Transverse colon (tissue), 4 donors: Measurements from ENCODE around the gene SAMD14. TPM values are rescaled to one million over a fixed set of nuclear protein-coding genes. Genes with fewer than 3 reads are reported as not detected.
A peak's percentile ranks its signal among the peaks of the same experiment; 100 is the strongest.

Experiments used
- DNase-seq: peaks from one replicate; pipeline ENCODE4 v3.0.0-alpha.2; 2019
- H3K27ac ChIP-seq, 4 donors: fragments of 200-600 bp; sonication (generic); 2 replicates each; pipeline ENCODE4 v1.5.1; 2016 to 2018; ENCODE audit warnings: inconsistent platforms in 4 of 4
- H3K27me3 ChIP-seq: fragments of 200-600 bp; sonication (generic); 2 replicates; pipeline ENCODE4 v1.5.1; 2017; ENCODE audit warnings: inconsistent platforms
- H3K36me3 ChIP-seq, 4 donors: fragments of 200-600 bp; sonication (generic); 2 replicates each; pipeline ENCODE4 v1.5.1; 2017 to 2019; ENCODE audit warnings: inconsistent platforms in 4 of 4
- H3K4me1 ChIP-seq, 4 donors: fragments of 200-600 bp; sonication (generic); 2 replicates each; pipeline ENCODE4 v1.5.1; 2017 to 2020; ENCODE audit warnings: inconsistent platforms in 4 of 4
- H3K4me3 ChIP-seq, 4 donors: fragments of 200-600 bp; sonication (generic); 1 replicate in 1 of 4; 2 replicates in 3 of 4; pipeline versions ENCODE4 v1.5.1 to v1.6.1; 2017 to 2019; ENCODE audit warnings: inconsistent platforms in 4 of 4
- H3K9me3 ChIP-seq, 2 donors: fragments of 200-600 bp; sonication (generic); 2 replicates each; pipeline ENCODE4 v1.5.1; 2017 to 2019; ENCODE audit warnings: inconsistent platforms in 2 of 2
- EP300 ChIP-seq: sonication (generic); formaldehyde crosslinking; IDR thresholded peaks from one replicate; pipeline ENCODE4 v1.6.1; 2017; ENCODE audit warnings: antibody characterized with exemption, low read depth
- POLR2A ChIP-seq: fragments of 450-650 bp; IDR thresholded peaks from one replicate; pipeline ENCODE4 v1.6.1; 2016; ENCODE audit warnings: antibody characterized with exemption, mild to moderate bottlenecking, moderate library complexity
- POLR2AphosphoS5 ChIP-seq, 3 donors: sonication (generic); formaldehyde crosslinking; IDR thresholded peaks; one replicate each; pipeline ENCODE4 v1.6.1; 2016; ENCODE audit warnings: antibody characterized with exemption in 3 of 3
- WGBS, 2 donors: methylation state at CpG; one replicate each; pipeline ENCODE4 v1.1.5; 2018; ENCODE audit warnings: low coverage in 1 of 2; 5-methylcytosine and 5-hydroxymethylcytosine counted together
- in situ Hi-C, 4 donors: fragments of 200-750 bp; cut with MboI; loops; one replicate each; pipeline versions ENCODE4 v1.15.0 to v1.15.1; 2017; ENCODE audit warnings: low sequenced_read_pairs in 3 of 4, low pct_ligation_motif_present in 1 of 4, low pct_unique_long_range_greater_than_20kb in 1 of 4
- intact Hi-C: fragments of 100-400 bp; cut with DNase I; formaldehyde crosslinking; loops from one replicate; pipeline ENCODE4 v1.15.1; 2023; ENCODE audit warnings: low total_unique reads
- total RNA-seq, 4 donors: library from RNA; depleted of rRNA; stranded (reverse); fragments of >200 nt; gene quantifications; one replicate each; pipeline ENCODE4 v1.1.0, GENCODE V29; 2016
- TF ChIP-seq, protein P1 (sequence below), 5 experiments: fragments of 200-600 bp in 3 of 5; fragments of 450-650 bp in 2 of 5; sonication (generic) in 3 of 5; IDR thresholded peaks; 1 replicate in 2 of 5; 2 replicates in 3 of 5; pipeline ENCODE4 v1.5.1; 2016 to 2017; ENCODE audit warnings: antibody characterized with exemption in 5 of 5, inconsistent platforms in 3 of 5, mild to moderate bottlenecking in 2 of 5, moderate library complexity in 1 of 5

The SAMD14 gene
- total RNA-seq, 4 donors from 2014 or later, result 0.14 to 1.8 (median 0.32) TPM; not detected in 1

DNA sequence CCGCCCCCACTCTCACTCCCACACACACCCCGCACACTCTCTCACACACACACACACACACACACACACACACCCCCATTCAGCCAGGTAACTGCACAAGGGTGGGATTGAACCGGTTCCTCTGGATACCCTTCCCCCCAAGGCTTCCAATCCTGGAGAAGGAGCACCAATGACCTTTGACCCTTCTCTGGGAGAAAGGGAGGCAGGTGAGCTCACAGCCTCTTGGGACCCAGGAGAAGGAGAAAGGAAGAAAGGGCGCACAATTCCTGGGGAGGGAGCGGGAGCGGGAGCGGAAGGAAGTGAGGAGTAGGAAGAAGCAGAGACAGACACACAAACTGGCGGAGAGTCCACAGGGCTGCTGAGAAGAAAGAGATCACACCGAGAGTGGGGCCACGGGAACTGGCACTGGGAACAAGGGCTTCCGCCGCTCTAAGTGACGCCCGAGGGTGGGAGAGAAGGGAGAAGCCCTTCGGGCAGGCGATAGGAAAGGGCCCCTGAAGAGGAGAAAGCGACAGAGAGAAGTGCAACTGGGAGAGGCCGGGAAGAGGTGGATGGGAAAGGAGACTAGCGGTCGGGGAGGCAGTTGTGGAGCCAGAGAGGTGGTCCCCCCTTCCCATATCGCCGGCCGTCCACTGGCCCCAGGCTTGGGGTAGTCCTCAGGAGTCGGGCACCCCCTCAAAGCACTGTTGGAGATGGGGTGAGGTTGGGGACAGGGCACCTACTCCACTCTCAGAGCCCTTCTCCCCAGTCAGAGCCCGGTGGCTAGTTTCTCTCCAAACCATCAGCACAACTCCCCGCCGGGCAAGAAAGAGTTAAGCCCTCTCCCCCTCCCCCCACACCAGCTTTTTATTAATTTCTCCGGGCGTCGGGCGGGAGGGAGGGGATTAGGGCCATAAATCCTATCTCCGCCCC, 1.3 kb downstream of the SAMD14 start:
- in situ Hi-C loops, result no loop called here
- peaks cover 10 to 47% (median 25%) of the 10 kb centered on the region in 4 donors for H3K4me1 ChIP-seq
- 11 to 18% methylated on average over 11 to 32 of the region's 32 CpGs for WGBS, 2 donors
- TF ChIP-seq POLR2A (no peak), POLR2AphosphoS5 (IDR thresholded peaks at IDR 0.05) (no peak), EP300 (no peak)
- TF ChIP-seq, protein P1, sequence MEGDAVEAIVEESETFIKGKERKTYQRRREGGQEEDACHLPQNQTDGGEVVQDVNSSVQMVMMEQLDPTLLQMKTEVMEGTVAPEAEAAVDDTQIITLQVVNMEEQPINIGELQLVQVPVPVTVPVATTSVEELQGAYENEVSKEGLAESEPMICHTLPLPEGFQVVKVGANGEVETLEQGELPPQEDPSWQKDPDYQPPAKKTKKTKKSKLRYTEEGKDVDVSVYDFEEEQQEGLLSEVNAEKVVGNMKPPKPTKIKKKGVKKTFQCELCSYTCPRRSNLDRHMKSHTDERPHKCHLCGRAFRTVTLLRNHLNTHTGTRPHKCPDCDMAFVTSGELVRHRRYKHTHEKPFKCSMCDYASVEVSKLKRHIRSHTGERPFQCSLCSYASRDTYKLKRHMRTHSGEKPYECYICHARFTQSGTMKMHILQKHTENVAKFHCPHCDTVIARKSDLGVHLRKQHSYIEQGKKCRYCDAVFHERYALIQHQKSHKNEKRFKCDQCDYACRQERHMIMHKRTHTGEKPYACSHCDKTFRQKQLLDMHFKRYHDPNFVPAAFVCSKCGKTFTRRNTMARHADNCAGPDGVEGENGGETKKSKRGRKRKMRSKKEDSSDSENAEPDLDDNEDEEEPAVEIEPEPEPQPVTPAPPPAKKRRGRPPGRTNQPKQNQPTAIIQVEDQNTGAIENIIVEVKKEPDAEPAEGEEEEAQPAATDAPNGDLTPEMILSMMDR (IDR thresholded peaks at IDR 0.05), result no peak
- peak overlapping the region in 3 of 4 donors; percentile 1 to 15 (median 7) for H3K27ac ChIP-seq
- no peak for DNase-seq
- intact Hi-C loops, result no loop called here
- H3K36me3 ChIP-seq, result no peaks in the 10 kb centered on the region
- H3K4me3 ChIP-seq, result peak overlapping the region; percentile 10 to 48 (median 34)
- H3K27me3 ChIP-seq, result peaks cover 32% of the 10 kb centered on the region
- H3K9me3 ChIP-seq, result no peaks in the 10 kb centered on the region

DNA sequence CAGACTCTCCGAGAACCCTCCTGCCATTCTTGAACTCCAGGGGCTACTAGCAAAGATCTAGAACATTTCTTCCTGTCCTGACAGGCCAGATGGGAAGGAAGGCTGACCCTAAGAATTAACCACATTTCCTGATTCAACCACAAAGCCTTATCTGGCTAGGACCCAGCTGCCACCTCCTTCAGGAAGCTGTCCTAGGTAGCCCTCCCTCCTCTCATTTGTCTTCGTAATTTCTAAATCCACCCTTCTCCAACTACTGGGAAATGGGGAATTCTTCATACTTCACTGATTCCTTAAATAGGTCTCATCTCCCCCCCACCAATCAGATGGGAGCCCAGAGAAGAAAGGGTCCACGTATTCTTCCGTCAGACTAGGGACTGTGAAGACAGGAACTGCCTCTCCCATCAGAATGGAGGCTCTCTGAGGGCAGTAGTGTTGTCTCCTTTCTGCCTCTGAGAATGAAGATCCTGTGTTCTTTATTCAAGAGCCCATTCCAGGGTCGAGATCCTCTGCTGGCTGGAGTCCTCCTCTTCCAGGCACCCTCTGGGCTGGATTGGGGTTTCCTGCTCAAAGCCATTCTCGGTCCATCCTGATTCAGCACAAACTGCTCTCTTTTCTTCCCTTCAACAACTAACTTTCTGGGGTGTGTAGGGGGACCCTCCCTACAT, 2.1 kb downstream of the SAMD14 start:
- no peaks in the 10 kb centered on the region for H3K36me3 ChIP-seq
- in situ Hi-C loops (no loop called here), intact Hi-C loops (no loop called here)
- peaks cover 32% of the 10 kb centered on the region for H3K27me3 ChIP-seq
- DNase-seq, result no peak
- 32 to 50% methylated on average over 3 to 6 of the region's 6 CpGs for WGBS, 2 donors
- no peak overlapping the region for H3K4me3 ChIP-seq
- H3K27ac ChIP-seq, result no peak overlapping the region
- TF ChIP-seq, protein P1 (IDR thresholded peaks at IDR 0.05), result no peak
- TF ChIP-seq POLR2A (no peak), EP300 (no peak), POLR2AphosphoS5 (IDR thresholded peaks at IDR 0.05) (no peak)
- peaks cover 10 to 45% (median 20%) of the 10 kb centered on the region in 4 donors for H3K4me1 ChIP-seq
- H3K9me3 ChIP-seq, result no peaks in the 10 kb centered on the region

DNA sequence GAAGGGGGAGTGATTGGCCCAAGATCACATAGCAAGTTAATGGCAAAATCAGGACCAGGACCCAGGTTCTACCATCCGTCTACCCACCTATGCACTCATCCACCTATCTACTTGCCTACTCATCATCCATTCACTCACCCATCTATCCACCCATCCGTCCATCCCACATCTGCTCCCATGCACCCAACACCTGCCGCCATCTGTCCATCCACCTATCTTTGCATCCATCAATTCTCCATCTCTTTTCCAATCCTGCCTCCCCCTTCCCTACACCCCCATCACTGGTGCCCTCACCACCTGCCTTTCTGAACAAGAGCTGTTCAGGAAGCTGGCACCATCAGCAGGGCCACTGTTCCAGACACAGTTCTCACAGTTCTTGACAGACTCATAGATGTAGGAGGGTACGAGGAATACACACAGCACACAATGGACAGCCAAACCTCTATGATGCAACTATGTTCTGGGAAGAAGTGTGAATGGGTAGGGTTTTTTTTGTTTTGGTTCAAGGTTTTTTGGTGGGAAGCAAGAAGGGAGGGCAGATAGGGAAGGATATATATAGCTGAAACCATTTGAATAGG, 4.5 kb downstream of the SAMD14 start:
- Histone ChIP-seq H3K4me3 (no peak overlapping the region), H3K9me3 (no peaks in the 10 kb centered on the region), H3K27me3 (peaks cover 26% of the 10 kb centered on the region), H3K36me3 (no peaks in the 10 kb centered on the region), H3K27ac (no peak overlapping the region), H3K4me1 (peaks cover 10 to 41% (median 20%) of the 10 kb centered on the region in 4 donors)
- in situ Hi-C loops (no loop called here), intact Hi-C loops (no loop called here)
- TF ChIP-seq EP300, result no peak
- TF ChIP-seq, protein P1 (IDR thresholded peaks at IDR 0.05), result no peak
- TF ChIP-seq POLR2AphosphoS5 (IDR thresholded peaks at IDR 0.05), result no peak
- no peak for TF ChIP-seq POLR2A
- WGBS, 2 donors, result 91 to 94% methylated on average over 4 of the region's 4 CpGs
- DNase-seq, result no peak
